GM21825 (cell line): Measurements from ENCODE around the gene FBXO40.

ENCODE experiments used
- ATAC-seq: cut with Tn5 transposase; IDR thresholded peaks from one replicate; pipeline ENCODE4 v1.9.1; 2021; ENCODE audit warnings: mild to moderate bottlenecking, moderate library complexity; ENCODE audit not compliant: unreplicated experiment

The FBXO40 gene

DNA sequence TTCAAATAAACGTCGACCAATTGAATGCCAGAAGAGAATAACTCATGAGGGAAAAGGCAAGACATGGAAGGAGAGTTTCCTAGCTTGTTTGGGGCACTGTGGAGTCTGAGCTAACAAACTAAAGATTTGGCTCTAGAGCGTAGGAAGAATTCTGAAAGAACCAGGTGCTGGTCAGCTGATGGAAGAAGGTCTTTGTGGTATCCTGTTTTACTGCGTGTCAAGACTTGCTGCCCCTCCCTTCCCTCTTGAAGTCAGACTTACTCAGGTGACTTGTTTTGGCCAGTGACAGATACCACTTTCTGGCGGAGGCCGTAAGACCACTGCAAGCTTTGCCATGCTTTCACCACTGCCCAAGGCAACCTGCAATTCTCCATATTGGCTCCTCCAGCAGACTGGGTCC, 68.2 kb downstream of the FBXO40 start:
- no peak for ATAC-seq

DNA sequence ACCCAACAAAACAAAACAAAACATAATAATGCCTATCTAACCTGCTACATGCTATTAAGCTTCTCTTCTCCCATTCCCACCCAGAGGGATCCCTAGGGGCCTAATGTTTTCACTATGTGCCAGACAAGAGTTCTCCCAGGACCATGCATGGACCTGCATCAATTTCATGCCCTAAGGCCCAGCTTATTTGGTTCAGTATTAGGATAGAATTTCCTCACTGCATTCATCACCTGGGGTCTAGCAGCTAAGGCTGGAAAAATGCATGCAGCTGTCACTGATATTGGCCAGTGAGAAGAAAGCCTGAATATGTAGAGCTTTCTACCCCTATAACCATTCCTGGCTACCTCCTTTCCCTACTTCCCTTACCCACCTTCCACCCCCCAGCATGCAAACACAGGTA, 69.6 kb downstream of the FBXO40 start:
- no peak for ATAC-seq

- ATAC-seq: no peak
Observed at GRCh38 chr3:121663171-121663847, 70.1 kb downstream of the FBXO40 start.

DNA sequence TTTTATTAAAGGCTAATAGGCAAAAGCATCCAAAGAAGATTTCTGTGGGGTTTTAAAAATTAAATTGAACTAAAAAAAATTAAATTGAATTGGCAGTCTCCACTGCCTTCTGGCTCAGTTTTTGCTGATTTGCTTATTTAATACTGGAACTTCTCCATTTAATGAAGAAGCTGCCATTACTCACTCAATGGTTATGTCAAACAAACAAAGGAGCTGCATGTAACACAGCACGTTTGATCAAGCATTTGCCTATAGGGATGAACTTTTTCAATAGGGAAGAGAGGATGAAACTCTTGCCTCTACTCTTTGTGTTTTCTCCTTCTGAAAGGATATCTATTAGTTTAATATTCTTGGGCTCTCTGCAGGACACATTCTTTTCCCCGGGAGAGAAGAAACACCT, 72.3 kb downstream of the FBXO40 start:
- ATAC-seq: no peak

- ATAC-seq: no peak
Observed at GRCh38 chr3:121667333-121667732, 74.2 kb downstream of the FBXO40 start.

DNA sequence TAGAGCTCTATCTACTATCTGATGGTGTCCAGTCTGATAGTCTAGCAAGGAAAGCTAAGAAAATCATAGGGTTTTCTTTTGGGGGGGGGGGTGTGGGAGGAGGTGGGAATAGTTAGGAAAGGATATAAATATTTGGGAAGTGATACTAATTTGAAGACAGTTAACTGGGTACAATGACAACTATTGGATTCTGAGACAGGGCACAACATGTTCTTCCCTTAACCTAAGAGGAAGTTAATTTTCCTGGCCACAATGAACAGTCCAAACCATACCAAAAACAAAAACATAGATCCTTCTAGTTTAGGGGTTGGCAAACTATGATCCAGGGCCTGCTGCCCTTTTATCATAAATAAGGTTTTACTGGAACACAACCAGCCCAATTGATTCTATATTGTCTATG, 77.5 kb downstream of the FBXO40 start:
- ATAC-seq: no peak

DNA sequence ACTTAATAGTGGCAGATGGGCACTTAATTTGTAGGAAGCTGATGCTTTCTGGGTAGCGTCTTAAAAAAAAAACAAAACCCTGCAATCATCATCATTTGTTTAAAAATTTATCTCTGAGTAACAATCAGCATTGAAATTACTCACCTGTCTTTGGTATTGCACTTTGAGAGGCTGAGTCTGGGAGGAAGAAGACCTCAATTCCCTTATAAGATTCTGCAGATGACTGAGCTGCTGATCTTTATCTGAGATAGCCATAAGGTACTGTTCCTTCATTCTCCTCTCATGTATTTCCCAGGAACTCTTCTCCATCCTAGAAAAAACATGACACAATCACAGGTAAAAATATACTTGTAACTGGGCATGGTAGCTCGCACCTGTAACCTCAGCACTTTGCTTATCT, 84.0 kb downstream of the FBXO40 start:
- ATAC-seq: no peak
